Spleen (tissue), 11 donors: ENCODE measurements around the gene TAC3. TPM values are rescaled to one million over a fixed set of nuclear protein-coding genes. Genes with fewer than 3 reads are reported as not detected.

Experiments
- DNase-seq: peaks from one replicate; pipeline ENCODE4 v3.0.0-alpha.2; 2020
- H3K27ac ChIP-seq, 8 donors: fragments of 200-600 bp; sonication (generic) in 7 of 8; 1 replicate in 4 of 8; 2 replicates in 4 of 8; pipeline versions ENCODE4 v1.5.0 to v1.8.0; 2016 to 2021; ENCODE audit warnings: inconsistent platforms in 4 of 8, mild to moderate bottlenecking in 4 of 8, moderate library complexity in 1 of 8
- H3K27me3 ChIP-seq, 7 donors: fragments of 200-600 bp; sonication (generic) in 6 of 7; replicated peaks in 1 of 7; 1 replicate in 4 of 7; 2 replicates in 3 of 7; pipeline versions ENCODE4 v1.5.0 to v1.8.0; 2016 to 2021; ENCODE audit warnings: inconsistent platforms in 3 of 7, mild to moderate bottlenecking in 1 of 7
- H3K36me3 ChIP-seq, 6 donors: fragments of 200-600 bp; sonication (generic) in 5 of 6; 1 replicate in 4 of 6; 2 replicates in 2 of 6; pipeline versions ENCODE4 v1.5.0 to v1.8.0; 2016 to 2021; ENCODE audit warnings: inconsistent platforms in 2 of 6
- H3K4me1 ChIP-seq, 6 donors: fragments of 200-600 bp; sonication (generic) in 5 of 6; 1 replicate in 3 of 6; 2 replicates in 3 of 6; pipeline versions ENCODE4 v1.5.0 to v1.8.0; 2016 to 2021; ENCODE audit warnings: inconsistent platforms in 3 of 6
- H3K4me3 ChIP-seq, 8 donors: fragments of 200-600 bp; sonication (generic) in 7 of 8; 1 replicate in 4 of 8; 2 replicates in 4 of 8; pipeline versions ENCODE4 v1.5.0 to v1.8.0; 2016 to 2021; ENCODE audit warnings: inconsistent platforms in 4 of 8, mild to moderate bottlenecking in 4 of 8, moderate library complexity in 2 of 8
- H3K9me3 ChIP-seq, 8 donors: fragments of 200-600 bp; sonication (generic) in 7 of 8; 1 replicate in 4 of 8; 2 replicates in 4 of 8; pipeline versions ENCODE4 v1.5.0 to v1.8.0; 2016 to 2021; ENCODE audit warnings: inconsistent platforms in 4 of 8
- CTCF ChIP-seq, 11 experiments: fragments of 200-600 bp in 7 of 11; fragments of 450-650 bp in 4 of 11; sonication (generic) in 4 of 11; IDR thresholded peaks in 8 of 11; conservative IDR thresholded peaks in 3 of 11; 1 replicate in 7 of 11; 2 replicates in 4 of 11; pipeline versions ENCODE4 v1.4.0 to v1.8.0; 2016 to 2021; ENCODE audit warnings: antibody characterized with exemption in 11 of 11, inconsistent platforms in 4 of 11, mild to moderate bottlenecking in 1 of 11
- POLR2A ChIP-seq, 3 donors: fragments of 450-650 bp; IDR thresholded peaks; one replicate each; pipeline ENCODE4 v1.5.1; 2017; ENCODE audit warnings: antibody characterized with exemption in 3 of 3, mild to moderate bottlenecking in 1 of 3
- POLR2AphosphoS5 ChIP-seq, 3 donors: sonication (generic); formaldehyde crosslinking; IDR thresholded peaks; one replicate each; pipeline ENCODE4 v1.5.1; 2017; ENCODE audit warnings: antibody characterized with exemption in 3 of 3
- WGBS, 5 donors: extraction: QIAGEN DNeasy Blood & Tissue Kit in 3 of 5; methylation state at CpG; one replicate each; pipeline versions ENCODE4 v1.1.5 to v1.1.7; 2013 to 2018; 5-methylcytosine and 5-hydroxymethylcytosine counted together
- intact Hi-C: fragments of 100-400 bp; cut with DNase I; formaldehyde crosslinking; loops from one replicate; pipeline ENCODE4 v1.15.0; 2023; ENCODE audit warnings: low total_unique reads
- polyA plus RNA-seq, 3 donors: library from polyadenylated mRNA; stranded (reverse); fragments of 200-250 nt; gene quantifications; one replicate each; pipeline ENCODE4 v1.2.1, GENCODE V29; 2013
- total RNA-seq, 7 donors: library from RNA; depleted of rRNA in 3 of 7; stranded (reverse); fragments of >200 nt in 3 of 7; fragmentation: NEBNext Ultra II Directional in 4 of 7; extraction: Animal tissue kit (Norgen Biotek cat#: 25700) in 4 of 7; gene quantifications; one replicate each; pipeline versions ENCODE4 v1.1.0 to v1.2.1, GENCODE V29; 2016 to 2021
- donor health status: healthy with polysubstance abuse.
- donor health status: DM: no; HTN: no; CAD: no; lungs with moderate emphysema.
- donor health status: DM: no; HTN: no; CAD: no.
- donor health status: Bipolar disorder and iron deficiency.
- donor health status: healthy.
- donor health status: DM: no; HTN: no; CAD: no.
- donor health status: DM: yes; HTN: yes; CAD: no.

The TAC3 gene
- total and polyA plus RNA-seq, 10 donors: 0.11 to 0.20 TPM; not detected in 8

- no peaks in the 10 kb centered on the region for H3K9me3 ChIP-seq
- DNase-seq: no peak
- peaks cover 0 to 40% (median 28%) of the 10 kb centered on the region in 6 donors for H3K4me1 ChIP-seq
- WGBS, 5 donors: 58 to 91% (median 77%) methylated on average over 2 of the region's 2 CpGs
- no peaks in the 10 kb centered on the region for H3K36me3 ChIP-seq
- no peak within 1 kb of the TSS for H3K27ac ChIP-seq
- no peak for TF ChIP-seq POLR2A (IDR thresholded peaks at IDR 0.05)
- H3K4me3 ChIP-seq: no peak within 1 kb of the TSS
- intact Hi-C loops: no loop called here
- no peaks in the 10 kb centered on the region for H3K27me3 ChIP-seq
Measured at GRCh38 chr12:57049890-57050289, 33.6 kb upstream of the TAC3 start, which contains the start of gene MYO1A. TSS of gene MYO1A (minus strand) at chr12:57050129. CDS start at chr12:57048323, 1,806 bp downstream.

- Histone ChIP-seq H3K27me3 (no peaks in the 10 kb centered on the region), H3K4me1 (peaks cover 0 to 40% (median 28%) of the 10 kb centered on the region in 6 donors), H3K4me3 (no peak overlapping the region), H3K27ac (no peak overlapping the region), H3K36me3 (no peaks in the 10 kb centered on the region), H3K9me3 (no peaks in the 10 kb centered on the region)
- no peak for DNase-seq
- 49 to 74% (median 61%) methylated on average over 4 of the region's 4 CpGs for WGBS, 5 donors
- intact Hi-C loops: no loop called here
- no peak for TF ChIP-seq POLR2AphosphoS5 (IDR thresholded peaks at IDR 0.05)
- TF ChIP-seq POLR2A (IDR thresholded peaks at IDR 0.05): no peak
- TF ChIP-seq CTCF (IDR thresholded peaks at IDR 0.05 in 8 of 11, conservative IDR thresholded peaks at IDR 0.05 in 3 of 11): no peak
Measured at GRCh38 chr12:57049119-57049446, 32.8 kb upstream of the TAC3 start.

- Histone ChIP-seq H3K27me3 (no peaks in the 10 kb centered on the region), H3K9me3 (no peaks in the 10 kb centered on the region), H3K4me1 (peaks cover 0 to 40% (median 28%) of the 10 kb centered on the region in 6 donors), H3K27ac (no peak overlapping the region), H3K36me3 (no peaks in the 10 kb centered on the region), H3K4me3 (no peak overlapping the region)
- TF ChIP-seq POLR2A (IDR thresholded peaks at IDR 0.05) (no peak), POLR2AphosphoS5 (IDR thresholded peaks at IDR 0.05) (no peak), CTCF (IDR thresholded peaks at IDR 0.05 in 8 of 11, conservative IDR thresholded peaks at IDR 0.05 in 3 of 11) (no peak)
- intact Hi-C loops: no loop called here
- 88 to 100% (median 100%) methylated on average over 1 of the region's 1 CpG for WGBS, 5 donors
- DNase-seq: no peak
Measured at GRCh38 chr12:57048423-57049118, 32.2 kb upstream of the TAC3 start.

- Histone ChIP-seq H3K27ac (peak overlapping the region in 3 of 8 donors; percentile 57 to 80 (median 70)), H3K9me3 (no peaks in the 10 kb centered on the region), H3K4me1 (peaks cover 0 to 40% (median 28%) of the 10 kb centered on the region in 6 donors), H3K36me3 (no peaks in the 10 kb centered on the region), H3K27me3 (no peaks in the 10 kb centered on the region), H3K4me3 (no peak overlapping the region)
- 86 to 97% (median 89%) methylated on average over 1 of the region's 1 CpG for WGBS, 5 donors
- TF ChIP-seq POLR2AphosphoS5 (IDR thresholded peaks at IDR 0.05) (no peak), CTCF (IDR thresholded peaks at IDR 0.05 in 8 of 11, conservative IDR thresholded peaks at IDR 0.05 in 3 of 11) (no peak)
- no peak for DNase-seq
- intact Hi-C loops: no loop called here
Measured at GRCh38 chr12:57047981-57048380, 31.7 kb upstream of the TAC3 start.
